ENCODE results near the gene HSPB2. TPM values are rescaled to one million over a fixed set of nuclear protein-coding genes. Genes with fewer than 3 reads are reported as not detected.

Gene HSPB2
- total RNA-seq, 1 donor from 2014 or later: 16.7 TPM

DNA sequence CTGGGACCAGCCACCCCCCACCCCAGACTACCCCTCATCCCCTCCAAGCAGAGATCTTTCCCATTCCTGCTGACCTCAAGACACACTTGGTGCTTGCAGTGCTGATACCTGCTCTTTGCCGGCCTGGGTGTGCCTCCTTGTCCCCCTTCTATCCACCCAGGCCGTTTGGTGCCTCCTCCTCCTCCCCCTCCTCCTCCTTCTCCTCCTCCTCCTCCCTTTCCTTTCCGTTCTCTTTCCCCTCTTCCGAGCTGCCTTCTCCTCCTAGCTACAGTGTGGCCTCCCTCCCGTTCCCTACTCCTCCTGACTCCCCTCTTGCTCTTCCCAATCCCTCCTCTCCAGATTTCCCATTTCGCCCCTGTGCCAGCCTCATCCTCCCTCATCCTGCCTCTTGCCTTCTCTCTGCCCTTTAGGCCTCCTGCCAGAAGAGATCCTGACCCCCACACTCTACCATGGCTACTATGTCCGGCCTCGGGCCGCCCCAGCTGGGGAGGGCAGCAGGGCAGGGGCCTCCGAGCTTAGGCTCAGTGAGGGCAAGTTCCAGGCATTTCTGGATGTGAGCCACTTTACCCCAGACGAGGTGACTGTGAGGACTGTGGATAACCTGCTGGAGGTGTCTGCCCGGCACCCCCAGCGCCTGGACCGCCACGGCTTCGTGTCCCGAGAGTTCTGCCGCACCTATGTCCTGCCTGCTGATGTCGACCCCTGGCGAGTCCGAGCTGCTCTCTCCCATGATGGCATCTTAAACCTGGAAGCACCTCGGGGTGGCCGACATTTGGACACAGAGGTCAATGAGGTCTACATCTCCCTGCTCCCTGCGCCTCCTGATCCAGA lies 712 bp downstream of the HSPB2 start:
- peaks cover 24 to 28% (median 26%) of the 10 kb centered on the region in 3 donors for H3K36me3 ChIP-seq (ENCODE audit: control insufficient read depth in 3 of 3, insufficient read depth in 3 of 3, low read length in 3 of 3)
- H3K27ac ChIP-seq (ENCODE audit: low read depth, low read length): peak overlapping the region; percentile 98
- no peaks in the 10 kb centered on the region for H3K27me3 ChIP-seq (ENCODE audit: control insufficient read depth in 3 of 3, insufficient read depth in 3 of 3, low read length in 3 of 3)
- peak overlapping the region; percentile 80 to 86 (median 82) for H3K4me3 ChIP-seq (ENCODE audit: low read length in 3 of 3)
- H3K9me3 ChIP-seq (ENCODE audit: control insufficient read depth in 3 of 3, low read length in 3 of 3): no peaks in the 10 kb centered on the region
- H3K4me1 ChIP-seq (ENCODE audit: control insufficient read depth in 3 of 3, insufficient read depth in 3 of 3, low read length in 3 of 3): peaks cover 31 to 60% (median 33%) of the 10 kb centered on the region in 3 donors
- H3K9ac ChIP-seq (ENCODE audit: low read depth in 1 of 3, low read length in 3 of 3): peak overlapping the region; percentile 92 to 97 (median 95)

DNA sequence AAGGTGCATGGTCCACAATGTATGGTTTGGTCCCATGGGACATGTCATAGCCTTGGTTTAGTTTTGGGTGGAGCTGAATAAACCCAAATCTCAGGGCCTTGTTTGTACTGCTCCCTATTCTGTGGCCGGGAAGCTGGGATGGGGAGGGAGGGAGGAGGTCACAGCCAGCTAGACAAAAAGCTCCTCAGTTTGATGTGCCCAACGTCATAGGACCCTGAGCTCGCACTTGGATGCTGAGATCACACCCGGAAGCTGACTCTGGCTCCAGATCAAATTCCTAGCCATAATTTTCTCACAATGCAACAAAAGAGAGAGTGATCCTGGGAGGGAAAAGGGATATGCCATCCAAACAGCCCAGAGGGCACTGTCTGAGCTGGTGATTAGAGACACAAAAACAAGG lies 1.5 kb downstream of the HSPB2 start:
- H3K4me1 ChIP-seq (ENCODE audit: control insufficient read depth in 3 of 3, insufficient read depth in 3 of 3, low read length in 3 of 3): peaks cover 37 to 59% (median 40%) of the 10 kb centered on the region in 3 donors
- peak overlapping the region; percentile 92 to 97 (median 95) for H3K9ac ChIP-seq (ENCODE audit: low read depth in 1 of 3, low read length in 3 of 3)
- H3K36me3 ChIP-seq (ENCODE audit: control insufficient read depth in 3 of 3, insufficient read depth in 3 of 3, low read length in 3 of 3): peaks cover 18 to 23% (median 21%) of the 10 kb centered on the region in 3 donors

DNA sequence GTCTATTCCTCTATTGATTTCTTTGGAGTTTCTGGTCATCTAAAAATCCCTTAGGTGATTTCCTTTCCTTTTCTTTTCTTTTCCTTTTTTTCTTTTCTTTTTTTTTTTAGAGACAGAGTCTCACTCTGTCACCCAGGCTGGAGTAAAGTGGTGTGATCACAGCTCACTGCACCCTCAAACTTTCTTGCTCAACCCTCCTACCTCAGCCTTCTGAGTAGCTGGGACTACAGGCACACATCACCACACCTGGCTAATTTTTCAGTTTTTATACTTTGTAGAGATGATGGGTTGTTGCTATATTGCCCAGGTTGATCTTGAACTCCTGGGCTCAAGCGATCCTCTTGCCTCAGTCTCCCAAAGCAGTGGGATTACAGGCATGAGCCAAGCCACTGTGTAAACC lies 4.2 kb downstream of the HSPB2 start:
- Histone ChIP-seq H3K36me3 (ENCODE audit: control insufficient read depth in 3 of 3, insufficient read depth in 3 of 3, low read length in 3 of 3) (no peaks in the 10 kb centered on the region), H3K27me3 (ENCODE audit: control insufficient read depth in 3 of 3, insufficient read depth in 3 of 3, low read length in 3 of 3) (no peaks in the 10 kb centered on the region), H3K4me1 (ENCODE audit: control insufficient read depth in 3 of 3, insufficient read depth in 3 of 3, low read length in 3 of 3) (peaks cover 39 to 62% (median 47%) of the 10 kb centered on the region in 3 donors), H3K27ac (ENCODE audit: low read depth, low read length) (peak overlapping the region; percentile 3), H3K9ac (ENCODE audit: low read depth in 1 of 3, low read length in 3 of 3) (no peak overlapping the region), H3K9me3 (ENCODE audit: control insufficient read depth in 3 of 3, low read length in 3 of 3) (no peaks in the 10 kb centered on the region), H3K4me3 (ENCODE audit: low read length in 3 of 3) (no peak overlapping the region)

More for the DNA sequence above, 1.5 kb downstream of the HSPB2 start:
- Histone ChIP-seq H3K27ac (ENCODE audit: low read depth, low read length) (peak overlapping the region; percentile 98), H3K4me3 (ENCODE audit: low read length in 3 of 3) (peak overlapping the region; percentile 80 to 86 (median 82)), H3K9me3 (ENCODE audit: control insufficient read depth in 3 of 3, low read length in 3 of 3) (no peaks in the 10 kb centered on the region), H3K27me3 (ENCODE audit: control insufficient read depth in 3 of 3, insufficient read depth in 3 of 3, low read length in 3 of 3) (no peaks in the 10 kb centered on the region)

DNA sequence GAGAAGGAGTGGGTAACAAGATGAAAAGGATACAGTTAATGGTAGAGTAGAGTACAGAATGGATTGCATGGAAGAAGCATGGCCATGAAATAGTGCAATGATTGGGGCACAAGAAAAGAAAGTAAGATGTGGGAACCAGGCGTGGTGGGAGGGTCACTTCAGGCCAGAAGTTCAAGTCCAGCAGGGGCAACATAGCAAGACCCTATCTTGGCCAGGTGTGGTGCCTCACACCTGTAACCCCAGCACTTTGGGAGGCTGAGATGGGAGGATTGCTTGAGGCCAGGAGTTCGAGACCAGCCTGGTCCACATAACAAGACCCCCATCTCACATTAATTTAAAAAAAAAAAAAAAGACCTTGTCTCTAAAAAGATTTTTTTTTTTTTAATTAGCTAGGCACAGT lies 4.8 kb downstream of the HSPB2 start:
- Histone ChIP-seq H3K9me3 (ENCODE audit: control insufficient read depth in 3 of 3, low read length in 3 of 3) (no peaks in the 10 kb centered on the region), H3K4me1 (ENCODE audit: control insufficient read depth in 3 of 3, insufficient read depth in 3 of 3, low read length in 3 of 3) (peaks cover 40 to 62% (median 47%) of the 10 kb centered on the region in 3 donors), H3K36me3 (ENCODE audit: control insufficient read depth in 3 of 3, insufficient read depth in 3 of 3, low read length in 3 of 3) (no peaks in the 10 kb centered on the region), H3K27me3 (ENCODE audit: control insufficient read depth in 3 of 3, insufficient read depth in 3 of 3, low read length in 3 of 3) (no peaks in the 10 kb centered on the region), H3K4me3 (ENCODE audit: low read length in 3 of 3) (no peak overlapping the region), H3K9ac (ENCODE audit: low read depth in 1 of 3, low read length in 3 of 3) (no peak overlapping the region), H3K27ac (ENCODE audit: low read depth, low read length) (peak overlapping the region; percentile 80)

DNA sequence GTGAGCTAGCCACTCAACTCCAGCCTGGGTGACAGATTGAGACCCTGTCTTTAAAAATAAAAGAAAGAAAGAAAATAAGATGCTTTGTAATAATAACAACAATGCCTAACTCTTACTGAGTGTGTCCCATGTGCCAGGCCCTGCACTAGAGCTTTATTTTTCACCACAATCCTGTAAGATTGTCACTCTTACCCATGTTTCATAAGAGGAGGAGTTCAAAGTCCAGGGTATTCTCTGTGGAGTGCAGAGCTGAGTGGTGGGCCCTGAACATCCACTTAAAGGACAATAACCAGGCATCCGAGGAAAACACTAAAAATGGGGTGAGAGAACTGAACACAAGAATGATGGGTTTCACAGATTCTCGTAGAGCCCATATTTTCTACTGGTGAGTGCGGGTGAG lies 5.3 kb downstream of the HSPB2 start:
- peak overlapping the region in 2 of 3 donors; percentile 24 to 73 for H3K9ac ChIP-seq (ENCODE audit: low read depth in 1 of 3, low read length in 3 of 3)
- no peaks in the 10 kb centered on the region for H3K27me3 ChIP-seq (ENCODE audit: control insufficient read depth in 3 of 3, insufficient read depth in 3 of 3, low read length in 3 of 3)
- peak overlapping the region; percentile 80 for H3K27ac ChIP-seq (ENCODE audit: low read depth, low read length)
- peaks cover 44 to 61% (median 50%) of the 10 kb centered on the region in 3 donors for H3K4me1 ChIP-seq (ENCODE audit: control insufficient read depth in 3 of 3, insufficient read depth in 3 of 3, low read length in 3 of 3)
- no peaks in the 10 kb centered on the region for H3K36me3 ChIP-seq (ENCODE audit: control insufficient read depth in 3 of 3, insufficient read depth in 3 of 3, low read length in 3 of 3)
- H3K9me3 ChIP-seq (ENCODE audit: control insufficient read depth in 3 of 3, low read length in 3 of 3): no peaks in the 10 kb centered on the region
- no peak overlapping the region for H3K4me3 ChIP-seq (ENCODE audit: low read length in 3 of 3)

DNA sequence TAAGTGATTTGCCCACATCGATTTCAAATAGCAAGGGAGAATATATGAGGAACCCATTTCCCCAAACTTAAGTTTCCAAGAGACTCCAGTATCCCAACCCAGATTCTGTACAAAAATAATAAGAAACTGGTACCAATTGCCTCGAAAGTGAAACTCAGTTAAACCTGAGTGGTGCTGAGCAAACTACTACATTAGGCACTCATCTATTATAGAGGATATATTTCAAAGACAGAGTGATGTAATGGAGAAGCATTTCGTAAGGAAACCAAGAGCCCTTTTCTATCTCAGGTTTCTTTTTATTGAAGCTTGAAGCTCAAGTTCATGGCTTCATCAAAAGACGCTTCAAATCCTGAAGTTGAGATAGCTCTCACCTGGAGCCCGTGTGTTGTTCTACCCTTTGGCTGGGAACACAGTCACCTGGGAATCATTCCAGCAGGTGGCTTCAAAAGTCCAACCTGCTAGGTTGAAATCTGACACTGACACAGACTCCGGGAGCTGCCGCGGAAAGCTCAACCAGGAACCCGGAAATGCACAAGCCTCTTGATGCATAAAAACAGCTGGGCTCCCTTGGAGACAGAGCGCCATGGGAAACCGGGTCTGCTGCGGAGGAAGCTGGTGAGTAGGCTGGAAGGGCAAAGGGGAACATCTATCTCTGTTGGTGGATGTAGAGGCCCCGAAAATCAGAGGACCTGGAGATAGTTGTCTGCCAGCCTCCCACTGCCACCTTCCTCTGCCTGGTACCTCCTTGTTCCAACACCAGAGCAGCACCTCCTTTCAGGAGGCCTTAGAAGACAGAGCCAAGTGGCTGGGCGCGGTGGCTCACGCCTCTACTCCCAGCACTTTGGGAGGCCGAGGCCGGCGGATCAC lies 6.1 kb downstream of the HSPB2 start, which contains the start of gene C11orf52:
TSS of gene C11orf52 (plus strand) at position 524 of the 867 bp plus-strand sequence. CDS start at position 584, 60 bp downstream.
- Histone ChIP-seq H3K9me3 (ENCODE audit: control insufficient read depth in 3 of 3, low read length in 3 of 3) (no peaks in the 10 kb centered on the region), H3K4me3 (ENCODE audit: low read length in 3 of 3) (peak within 1 kb of the TSS; percentile 49 to 52 (median 49)), H3K4me1 (ENCODE audit: control insufficient read depth in 3 of 3, insufficient read depth in 3 of 3, low read length in 3 of 3) (peaks cover 45 to 60% (median 52%) of the 10 kb centered on the region in 3 donors), H3K36me3 (ENCODE audit: control insufficient read depth in 3 of 3, insufficient read depth in 3 of 3, low read length in 3 of 3) (no peaks in the 10 kb centered on the region), H3K27ac (ENCODE audit: low read depth, low read length) (peak within 1 kb of the TSS; percentile 80), H3K9ac (ENCODE audit: low read depth in 1 of 3, low read length in 3 of 3) (peak within 1 kb of the TSS; percentile 50 to 73 (median 54)), H3K27me3 (ENCODE audit: control insufficient read depth in 3 of 3, insufficient read depth in 3 of 3, low read length in 3 of 3) (no peaks in the 10 kb centered on the region)

DNA sequence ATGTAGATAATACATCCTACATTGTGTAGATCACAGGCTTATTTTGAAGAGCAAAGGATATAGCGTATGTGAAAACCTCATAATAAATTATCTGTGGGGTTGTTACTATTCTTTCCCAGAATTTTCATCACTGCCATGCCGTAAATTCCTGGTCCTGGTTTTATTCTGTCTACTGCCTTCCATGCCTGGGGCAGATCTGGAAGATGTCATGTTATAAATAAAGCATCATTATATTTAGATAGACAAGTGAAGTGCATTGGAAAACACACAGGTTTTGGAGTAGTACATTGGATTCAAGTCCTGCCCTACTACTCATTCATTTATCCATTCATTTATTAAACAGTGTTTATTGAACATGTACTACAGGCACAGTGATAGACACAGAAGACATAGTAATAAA lies 8.4 kb downstream of the HSPB2 start:
- peak overlapping the region; percentile 93 for H3K27ac ChIP-seq (ENCODE audit: low read depth, low read length)
- H3K27me3 ChIP-seq (ENCODE audit: control insufficient read depth in 3 of 3, insufficient read depth in 3 of 3, low read length in 3 of 3): no peaks in the 10 kb centered on the region
- H3K4me3 ChIP-seq (ENCODE audit: low read length in 3 of 3): no peak overlapping the region
- H3K9me3 ChIP-seq (ENCODE audit: control insufficient read depth in 3 of 3, low read length in 3 of 3): no peaks in the 10 kb centered on the region
- H3K9ac ChIP-seq (ENCODE audit: low read depth in 1 of 3, low read length in 3 of 3): no peak overlapping the region
- H3K36me3 ChIP-seq (ENCODE audit: control insufficient read depth in 3 of 3, insufficient read depth in 3 of 3, low read length in 3 of 3): no peaks in the 10 kb centered on the region
- H3K4me1 ChIP-seq (ENCODE audit: control insufficient read depth in 3 of 3, insufficient read depth in 3 of 3, low read length in 3 of 3): peaks cover 52 to 69% (median 62%) of the 10 kb centered on the region in 3 donors

DNA sequence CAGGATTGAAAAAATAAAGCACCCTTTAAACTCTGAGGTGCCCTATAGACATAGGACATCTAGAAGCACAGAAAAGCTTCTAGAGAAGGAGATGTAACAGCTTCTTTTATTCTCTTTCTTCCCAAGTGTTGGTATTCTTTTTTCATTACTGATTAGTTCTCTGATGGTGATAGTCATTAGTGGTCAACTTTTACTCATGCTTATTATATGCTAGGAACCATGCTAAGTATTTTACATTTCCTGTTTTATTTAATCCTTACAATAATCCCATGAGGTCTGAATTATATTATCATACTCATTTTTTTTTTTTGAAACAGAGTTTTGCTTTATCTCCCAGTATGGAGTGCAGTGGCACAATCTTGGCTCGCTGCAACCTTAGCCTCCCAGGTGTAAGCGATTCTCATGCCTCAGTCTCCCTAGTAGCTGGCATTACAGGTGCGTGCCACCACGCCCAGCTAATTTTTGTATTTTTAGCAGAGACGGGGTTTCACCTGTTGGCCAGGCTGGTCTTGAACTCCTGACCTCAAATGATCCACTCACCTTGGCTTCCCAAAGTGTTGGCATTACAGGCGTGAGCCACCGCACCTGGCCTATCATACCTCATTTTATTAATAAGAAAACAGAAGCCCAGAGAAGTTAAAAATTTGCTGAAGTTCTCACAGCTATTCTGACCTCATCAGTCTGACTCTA lies 9.2 kb downstream of the HSPB2 start:
- H3K27me3 ChIP-seq (ENCODE audit: control insufficient read depth in 3 of 3, insufficient read depth in 3 of 3, low read length in 3 of 3): no peaks in the 10 kb centered on the region
- H3K9ac ChIP-seq (ENCODE audit: low read depth in 1 of 3, low read length in 3 of 3): no peak overlapping the region
- peak overlapping the region; percentile 93 for H3K27ac ChIP-seq (ENCODE audit: low read depth, low read length)
- H3K4me1 ChIP-seq (ENCODE audit: control insufficient read depth in 3 of 3, insufficient read depth in 3 of 3, low read length in 3 of 3): peaks cover 60 to 76% (median 69%) of the 10 kb centered on the region in 3 donors
- H3K9me3 ChIP-seq (ENCODE audit: control insufficient read depth in 3 of 3, low read length in 3 of 3): no peaks in the 10 kb centered on the region
- no peaks in the 10 kb centered on the region for H3K36me3 ChIP-seq (ENCODE audit: control insufficient read depth in 3 of 3, insufficient read depth in 3 of 3, low read length in 3 of 3)
- no peak overlapping the region for H3K4me3 ChIP-seq (ENCODE audit: low read length in 3 of 3)

DNA sequence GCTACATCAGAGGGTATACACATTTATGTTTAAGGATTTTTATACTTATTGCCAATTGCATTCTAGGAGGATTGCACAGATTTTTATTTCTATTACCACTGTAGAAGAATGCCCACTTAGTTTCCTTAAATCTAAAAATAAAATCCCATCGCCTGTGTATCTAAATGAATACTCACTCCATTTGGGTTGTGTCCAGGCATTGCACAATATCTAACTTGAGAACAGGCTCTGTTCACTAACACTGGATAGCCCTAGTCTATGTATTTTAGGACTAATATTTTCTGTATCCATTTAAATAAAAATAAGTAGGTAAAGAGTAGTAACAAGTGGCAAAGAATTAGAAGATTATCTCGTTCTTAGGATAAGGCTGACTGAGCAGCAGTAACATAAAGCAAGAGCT lies 10.3 kb downstream of the HSPB2 start:
- Histone ChIP-seq H3K27ac (ENCODE audit: low read depth, low read length) (peak overlapping the region; percentile 93), H3K9me3 (ENCODE audit: control insufficient read depth in 3 of 3, low read length in 3 of 3) (no peaks in the 10 kb centered on the region), H3K4me1 (ENCODE audit: control insufficient read depth in 3 of 3, insufficient read depth in 3 of 3, low read length in 3 of 3) (peaks cover 66 to 73% (median 73%) of the 10 kb centered on the region in 3 donors), H3K9ac (ENCODE audit: low read depth in 1 of 3, low read length in 3 of 3) (peak overlapping the region; percentile 64 to 80 (median 73)), H3K27me3 (ENCODE audit: control insufficient read depth in 3 of 3, insufficient read depth in 3 of 3, low read length in 3 of 3) (no peaks in the 10 kb centered on the region), H3K4me3 (ENCODE audit: low read length in 3 of 3) (peak overlapping the region; percentile 38 to 52 (median 45)), H3K36me3 (ENCODE audit: control insufficient read depth in 3 of 3, insufficient read depth in 3 of 3, low read length in 3 of 3) (no peaks in the 10 kb centered on the region)
